PFSK-1 (cell line): Measurements from ENCODE around the gene MFSD11.

Experiments
- FOXP2 ChIP-seq: optimal IDR thresholded peaks from 2 replicates; pipeline ENCODE3; 2011; ENCODE audit warnings: borderline replicate concordance, control low read depth, inconsistent platforms; ENCODE audit not compliant: insufficient read depth; ENCODE audit errors: extremely low read length, extremely low read depth
- POLR2AphosphoS5 ChIP-seq: IDR thresholded peaks from 2 replicates; pipeline ENCODE4 v1.6.1; 2012; ENCODE audit warnings: low read depth, mild to moderate bottlenecking, control low read depth, low read length, moderate library complexity
- SIN3A ChIP-seq: IDR thresholded peaks from 2 replicates; pipeline ENCODE4 v1.6.1; 2012; ENCODE audit warnings: mild to moderate bottlenecking, low read length, moderate library complexity, borderline replicate concordance; ENCODE audit not compliant: insufficient read depth
- TAF1 ChIP-seq: IDR thresholded peaks from 2 replicates; pipeline ENCODE4 v1.6.1; 2012; ENCODE audit warnings: low read length, control low read depth, borderline replicate concordance; ENCODE audit not compliant: insufficient read depth
- TF ChIP-seq, protein P1 (sequence below), 2 experiments: IDR thresholded peaks; 2 replicates each; pipeline versions ENCODE4 v1.6.1 to v1.8.0; 2011 to 2012; ENCODE audit warnings: low read depth in 2 of 2, low read length in 2 of 2, control low read depth in 1 of 2, inconsistent platforms in 1 of 2, mild to moderate bottlenecking in 1 of 2, moderate library complexity in 1 of 2; ENCODE audit not compliant: insufficient read depth in 1 of 2

Gene MFSD11

GRCh38 chr17:76797241-76797840 lies 59.4 kb downstream of the MFSD11 start:
- TF ChIP-seq TAF1 (no peak), FOXP2 (no peak)

- no peak for TF ChIP-seq SIN3A
- no peak for TF ChIP-seq POLR2AphosphoS5
- TF ChIP-seq, protein P1, sequence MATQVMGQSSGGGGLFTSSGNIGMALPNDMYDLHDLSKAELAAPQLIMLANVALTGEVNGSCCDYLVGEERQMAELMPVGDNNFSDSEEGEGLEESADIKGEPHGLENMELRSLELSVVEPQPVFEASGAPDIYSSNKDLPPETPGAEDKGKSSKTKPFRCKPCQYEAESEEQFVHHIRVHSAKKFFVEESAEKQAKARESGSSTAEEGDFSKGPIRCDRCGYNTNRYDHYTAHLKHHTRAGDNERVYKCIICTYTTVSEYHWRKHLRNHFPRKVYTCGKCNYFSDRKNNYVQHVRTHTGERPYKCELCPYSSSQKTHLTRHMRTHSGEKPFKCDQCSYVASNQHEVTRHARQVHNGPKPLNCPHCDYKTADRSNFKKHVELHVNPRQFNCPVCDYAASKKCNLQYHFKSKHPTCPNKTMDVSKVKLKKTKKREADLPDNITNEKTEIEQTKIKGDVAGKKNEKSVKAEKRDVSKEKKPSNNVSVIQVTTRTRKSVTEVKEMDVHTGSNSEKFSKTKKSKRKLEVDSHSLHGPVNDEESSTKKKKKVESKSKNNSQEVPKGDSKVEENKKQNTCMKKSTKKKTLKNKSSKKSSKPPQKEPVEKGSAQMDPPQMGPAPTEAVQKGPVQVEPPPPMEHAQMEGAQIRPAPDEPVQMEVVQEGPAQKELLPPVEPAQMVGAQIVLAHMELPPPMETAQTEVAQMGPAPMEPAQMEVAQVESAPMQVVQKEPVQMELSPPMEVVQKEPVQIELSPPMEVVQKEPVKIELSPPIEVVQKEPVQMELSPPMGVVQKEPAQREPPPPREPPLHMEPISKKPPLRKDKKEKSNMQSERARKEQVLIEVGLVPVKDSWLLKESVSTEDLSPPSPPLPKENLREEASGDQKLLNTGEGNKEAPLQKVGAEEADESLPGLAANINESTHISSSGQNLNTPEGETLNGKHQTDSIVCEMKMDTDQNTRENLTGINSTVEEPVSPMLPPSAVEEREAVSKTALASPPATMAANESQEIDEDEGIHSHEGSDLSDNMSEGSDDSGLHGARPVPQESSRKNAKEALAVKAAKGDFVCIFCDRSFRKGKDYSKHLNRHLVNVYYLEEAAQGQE (IDR thresholded peaks at IDR 0.05; ENCODE audit: insufficient read depth in 1 of 2, low read depth in 2 of 2, low read length in 2 of 2) = no peak
- TF ChIP-seq TAF1 = no peak
- no peak for TF ChIP-seq FOXP2
Observed at GRCh38 chr17:76801706-76802105, 63.8 kb downstream of the MFSD11 start.

GRCh38 chr17:76805319-76805718 lies 67.4 kb downstream of the MFSD11 start:
- TF ChIP-seq POLR2AphosphoS5 = no peak
- TF ChIP-seq, protein P1 (IDR thresholded peaks at IDR 0.05; ENCODE audit: insufficient read depth in 1 of 2, low read depth in 2 of 2, low read length in 2 of 2) = no peak
- TF ChIP-seq SIN3A = no peak
- no peak for TF ChIP-seq TAF1
- TF ChIP-seq FOXP2 = no peak

DNA sequence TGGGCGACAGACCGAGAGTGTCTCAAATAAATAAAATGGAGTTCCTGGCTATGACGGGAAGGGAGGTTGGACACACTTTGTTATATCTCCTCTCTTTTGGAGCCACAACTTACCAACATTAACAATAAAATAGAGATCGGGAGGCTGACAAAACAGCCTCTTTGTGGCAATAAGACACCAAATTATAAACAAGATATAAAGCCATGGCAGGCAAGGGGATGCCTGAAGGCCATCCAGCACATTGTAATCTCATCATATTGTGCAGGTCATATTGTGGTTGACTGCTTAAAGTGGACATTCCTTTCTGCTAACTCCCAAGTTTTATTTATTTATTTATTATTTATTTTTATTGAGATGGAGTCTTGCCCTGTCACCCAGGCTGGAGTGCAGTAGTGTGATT lies 70.4 kb downstream of the MFSD11 start:
- TF ChIP-seq TAF1 (no peak), FOXP2 (no peak), SIN3A (no peak), POLR2AphosphoS5 (no peak)
- TF ChIP-seq, protein P1 (IDR thresholded peaks at IDR 0.05; ENCODE audit: insufficient read depth in 1 of 2, low read depth in 2 of 2, low read length in 2 of 2) = no peak

GRCh38 chr17:76810956-76811355 lies 73.0 kb downstream of the MFSD11 start:
- TF ChIP-seq, protein P1 (IDR thresholded peaks at IDR 0.05; ENCODE audit: insufficient read depth in 1 of 2, low read depth in 2 of 2, low read length in 2 of 2) = no peak
- no peak for TF ChIP-seq TAF1
- TF ChIP-seq SIN3A = no peak
- TF ChIP-seq POLR2AphosphoS5 = no peak
- no peak for TF ChIP-seq FOXP2
